GM10248 (cell line): ENCODE results near the gene MEPCE.
A peak's percentile ranks its signal among the peaks of the same experiment; 100 is the strongest.

Source experiments
- CTCF ChIA-PET: fragments of 300-600 bp; sonication (Branson Sonifier 250); formaldehyde crosslinking; extraction: SDS; loops from one replicate; lab custom pipeline; 2021; ENCODE audit warnings: antibody characterized with exemption; lab: Yijun Ruan, JAX
- POLR2A ChIA-PET: fragments of 350-650 bp; sonication (Branson Sonifier 250); formaldehyde crosslinking; extraction: SDS; loops from one replicate; lab custom pipeline; 2020; ENCODE audit warnings: antibody characterized with exemption; lab: Yijun Ruan, JAX
- DNase-seq: peaks from one replicate; pipeline ENCODE4 v3.0.0; 2012; ENCODE audit errors: extremely low spot score
- TF ChIP-seq, protein P1 (sequence below): IDR thresholded peaks from 2 replicates; pipeline ENCODE4 v1.5.1; 2012; ENCODE audit warnings: mild to moderate bottlenecking, low read depth; ENCODE audit errors: extremely low read depth, missing control alignments, control extremely low read depth

The MEPCE gene

DNA sequence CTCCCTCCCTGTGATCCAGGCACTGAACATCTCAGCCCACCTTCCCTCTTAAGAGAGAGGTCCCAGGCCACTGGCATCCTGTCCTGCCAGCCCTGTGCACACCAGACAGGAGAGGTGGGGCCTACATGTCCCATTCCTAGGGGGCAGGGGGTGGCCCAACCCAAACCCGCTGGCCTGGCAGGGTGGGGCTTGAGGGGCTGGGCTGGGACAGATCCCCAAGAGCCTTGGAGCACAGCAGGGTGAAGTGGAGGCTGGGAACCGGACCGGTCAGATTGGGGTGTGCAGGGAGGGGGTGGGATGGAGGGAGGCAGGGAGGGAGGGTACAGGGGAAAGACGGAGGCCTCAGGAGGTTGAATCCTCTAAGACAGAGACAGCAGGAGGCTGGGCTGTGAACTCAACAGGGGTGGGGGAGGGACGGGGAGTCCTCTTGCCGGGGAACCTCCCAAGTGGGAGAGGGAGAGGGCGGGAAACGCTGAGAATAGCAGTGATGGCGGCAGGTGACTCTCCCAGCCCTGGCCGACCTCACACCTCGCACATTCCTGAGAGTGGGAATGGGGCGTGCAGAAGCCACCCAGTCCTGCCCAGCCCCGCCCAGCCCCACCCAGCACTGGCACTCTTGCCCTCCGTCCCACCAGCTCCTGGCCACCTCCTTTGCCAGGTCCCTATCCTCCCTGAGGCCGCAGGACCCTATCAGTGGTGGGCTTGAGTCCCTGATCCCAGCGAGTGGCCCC, 42.7 kb downstream of the MEPCE start:
- POLR2A ChIA-PET: no interaction called here
- CTCF ChIA-PET: interaction anchor here (2.3 to 2.8 kb wide), 2 partner anchors 10 to 233 kb away, joined by 6 to 10 read pairs; partner anchors contain the start of gene POP7

DNA sequence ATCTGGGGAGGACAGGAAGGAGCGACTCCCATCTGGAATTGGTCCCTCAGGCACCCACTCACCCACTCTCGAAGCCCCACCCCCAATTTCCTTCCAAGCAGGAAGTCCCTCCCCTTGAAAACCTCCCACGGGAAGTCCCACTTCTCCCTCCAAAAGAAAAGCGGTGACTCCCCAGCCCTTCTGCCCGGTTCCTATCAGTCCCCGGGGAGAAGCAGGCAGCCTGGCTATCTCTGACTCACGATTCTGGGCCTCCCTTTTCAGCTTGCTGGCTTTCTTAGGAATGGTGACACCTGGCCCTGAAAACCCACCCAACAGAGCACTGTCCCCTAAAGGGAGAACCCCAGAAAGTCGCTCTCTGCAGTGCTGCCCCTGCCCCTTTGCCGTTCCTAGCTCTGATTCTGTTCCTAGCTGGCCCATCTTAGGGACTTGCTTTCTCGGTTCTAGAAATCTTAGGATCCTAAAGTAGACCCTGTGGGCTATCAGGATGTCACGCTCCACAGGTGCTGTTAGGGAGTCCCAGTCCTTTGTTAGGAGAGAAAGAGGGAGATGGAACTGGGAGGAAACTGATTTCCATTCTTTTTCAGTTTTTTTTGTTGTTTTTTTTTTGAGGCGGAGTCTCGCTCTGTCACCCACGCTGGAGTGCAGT, 43.3 kb downstream of the MEPCE start:
- ChIA-PET POLR2A (no interaction called here), CTCF (interaction anchor here (1.0 to 6.8 kb wide), 6 partner anchors 10 to 232 kb away, joined by 3 to 49 read pairs (median 5); partner anchors contain the start of gene POP7)
- TF ChIP-seq, protein P1, sequence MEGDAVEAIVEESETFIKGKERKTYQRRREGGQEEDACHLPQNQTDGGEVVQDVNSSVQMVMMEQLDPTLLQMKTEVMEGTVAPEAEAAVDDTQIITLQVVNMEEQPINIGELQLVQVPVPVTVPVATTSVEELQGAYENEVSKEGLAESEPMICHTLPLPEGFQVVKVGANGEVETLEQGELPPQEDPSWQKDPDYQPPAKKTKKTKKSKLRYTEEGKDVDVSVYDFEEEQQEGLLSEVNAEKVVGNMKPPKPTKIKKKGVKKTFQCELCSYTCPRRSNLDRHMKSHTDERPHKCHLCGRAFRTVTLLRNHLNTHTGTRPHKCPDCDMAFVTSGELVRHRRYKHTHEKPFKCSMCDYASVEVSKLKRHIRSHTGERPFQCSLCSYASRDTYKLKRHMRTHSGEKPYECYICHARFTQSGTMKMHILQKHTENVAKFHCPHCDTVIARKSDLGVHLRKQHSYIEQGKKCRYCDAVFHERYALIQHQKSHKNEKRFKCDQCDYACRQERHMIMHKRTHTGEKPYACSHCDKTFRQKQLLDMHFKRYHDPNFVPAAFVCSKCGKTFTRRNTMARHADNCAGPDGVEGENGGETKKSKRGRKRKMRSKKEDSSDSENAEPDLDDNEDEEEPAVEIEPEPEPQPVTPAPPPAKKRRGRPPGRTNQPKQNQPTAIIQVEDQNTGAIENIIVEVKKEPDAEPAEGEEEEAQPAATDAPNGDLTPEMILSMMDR: no peak
- peak; percentile 62 for DNase-seq

More for the DNA sequence above, 42.7 kb downstream of the MEPCE start:
- TF ChIP-seq, protein P1: no peak
- no peak for DNase-seq

DNA sequence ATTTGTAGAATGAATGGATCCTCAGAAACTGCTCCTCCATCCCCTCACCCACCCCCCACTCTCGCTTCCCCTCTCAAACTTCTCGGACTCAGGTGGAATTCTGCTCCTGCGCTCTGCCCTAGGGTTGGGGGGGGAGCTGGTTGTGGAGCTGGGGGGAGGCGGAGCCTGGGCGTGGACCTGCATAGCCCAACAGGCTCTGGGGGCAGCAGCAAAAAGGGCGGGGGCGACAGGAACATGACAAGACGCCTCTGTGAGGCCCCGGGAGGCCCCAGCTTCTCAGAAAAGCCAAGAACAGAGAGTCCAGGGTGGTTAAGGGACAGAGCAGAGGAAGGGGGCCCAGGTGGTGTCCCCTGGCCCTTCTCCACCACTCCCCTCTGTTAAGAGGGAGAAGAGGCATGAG, 45.9 kb downstream of the MEPCE start:
- DNase-seq: peak; percentile 59
- CTCF ChIA-PET: interaction anchor here (1.1 to 6.8 kb wide), 3 partner anchors 52 to 250 kb away, joined by 3 to 49 read pairs (median 4); no protein-coding TSS in a partner anchor
- POLR2A ChIA-PET: interaction anchor here (0.6 kb wide), 2 partner anchors 74 to 150 kb away, joined by 5 to 10 read pairs; no protein-coding TSS in a partner anchor
- TF ChIP-seq, protein P1: no peak

DNA sequence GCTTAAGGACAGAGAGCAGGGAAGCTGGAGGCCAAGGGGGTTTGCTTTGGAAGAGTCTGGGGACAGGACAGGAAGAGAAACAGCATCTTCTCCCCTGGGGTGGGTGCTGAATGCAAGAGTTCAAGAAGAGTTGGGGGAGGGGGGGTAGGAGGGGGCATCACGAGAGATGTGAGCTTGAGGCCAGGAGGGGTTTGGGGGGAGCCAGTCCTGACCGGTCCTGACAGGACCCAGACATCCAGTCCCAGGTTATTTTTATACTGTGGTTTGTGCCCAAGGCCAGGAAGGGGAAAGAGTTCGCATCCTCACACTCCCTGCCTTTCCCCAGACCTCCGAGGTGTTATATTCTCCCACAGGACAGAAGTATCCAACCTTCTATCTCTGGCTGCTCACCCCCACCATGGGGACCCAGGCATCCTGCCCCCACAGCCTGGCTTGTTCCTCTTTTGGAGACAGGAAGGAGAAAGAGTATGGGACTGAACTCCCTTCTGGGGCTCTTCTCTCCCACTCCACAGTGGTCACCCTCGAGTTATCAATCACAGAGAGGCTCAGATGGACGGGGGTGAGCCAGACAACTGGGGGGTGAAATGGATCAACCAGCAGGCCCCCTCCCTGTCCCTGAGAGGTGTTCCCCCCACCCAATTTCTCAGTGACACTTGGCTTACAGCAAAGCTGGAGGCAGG, 46.6 kb downstream of the MEPCE start:
- TF ChIP-seq, protein P1: no peak
- CTCF ChIA-PET: interaction anchor here (0.9 to 6.8 kb wide), 5 partner anchors 51 to 249 kb away, joined by 3 to 49 read pairs (median 3); no protein-coding TSS in a partner anchor
- no peak for DNase-seq
- POLR2A ChIA-PET: no interaction called here

DNA sequence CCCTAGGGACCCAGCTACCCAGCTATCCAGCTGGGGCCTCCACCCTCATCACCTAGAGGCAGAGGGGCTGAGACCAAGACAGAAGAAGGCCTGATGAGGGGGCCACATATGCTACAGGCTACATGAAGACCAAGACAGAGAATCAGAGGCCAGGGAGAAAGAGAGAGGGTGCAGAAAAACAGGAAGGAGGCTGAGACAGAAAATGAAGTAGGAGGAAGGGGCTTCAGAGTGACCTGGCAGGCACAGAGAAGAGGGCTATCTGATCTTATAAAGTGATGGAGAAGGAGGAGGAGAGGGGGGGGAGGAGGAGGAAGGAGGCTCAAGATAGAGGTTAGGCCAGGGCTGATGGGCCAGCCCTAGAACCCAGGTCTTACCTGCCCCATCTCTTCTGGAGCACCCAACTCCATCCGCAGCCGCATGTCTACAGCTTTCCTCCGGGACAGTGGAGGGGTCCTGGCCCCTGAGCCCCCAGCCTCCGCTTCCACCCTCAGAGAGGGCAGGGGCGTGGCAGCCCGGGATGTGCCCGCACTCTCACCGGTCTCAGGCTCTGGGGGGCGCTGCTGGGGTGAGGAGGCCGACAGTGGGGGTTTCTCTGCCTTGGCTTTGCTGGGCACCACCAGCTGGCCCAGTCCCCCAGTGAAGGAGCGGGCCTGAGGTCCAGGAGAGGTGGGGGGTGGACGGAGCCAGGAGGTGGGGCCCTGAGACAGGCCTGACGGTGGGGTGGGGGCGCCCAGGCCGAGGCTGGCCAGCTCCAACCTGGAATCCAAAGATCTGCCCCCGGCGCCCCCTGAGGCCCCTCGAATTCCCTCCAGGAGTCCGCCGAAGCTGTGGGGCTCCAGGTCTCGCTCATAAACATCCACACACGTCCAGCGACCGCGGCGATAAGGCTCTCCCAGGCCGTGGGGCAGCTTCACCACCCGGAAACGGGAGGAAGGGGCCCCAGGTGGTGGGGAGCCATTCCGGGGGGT, 47.6 kb downstream of the MEPCE start:
- DNase-seq: no peak
- ChIA-PET POLR2A (no interaction called here), CTCF (interaction anchor here (0.9 to 6.8 kb wide), 9 partner anchors 8 to 248 kb away, joined by 3 to 49 read pairs (median 4); no protein-coding TSS in a partner anchor)
- TF ChIP-seq, protein P1: peak; percentile 53
